GM18909 (cell line): ENCODE data around the gene ABCF3.

Experiments used
- ATAC-seq: cut with Tn5 transposase; IDR thresholded peaks from one replicate; pipeline ENCODE4 v1.9.1; 2021; ENCODE audit warnings: mild to moderate bottlenecking; ENCODE audit not compliant: unreplicated experiment, poor library complexity

The ABCF3 gene

DNA sequence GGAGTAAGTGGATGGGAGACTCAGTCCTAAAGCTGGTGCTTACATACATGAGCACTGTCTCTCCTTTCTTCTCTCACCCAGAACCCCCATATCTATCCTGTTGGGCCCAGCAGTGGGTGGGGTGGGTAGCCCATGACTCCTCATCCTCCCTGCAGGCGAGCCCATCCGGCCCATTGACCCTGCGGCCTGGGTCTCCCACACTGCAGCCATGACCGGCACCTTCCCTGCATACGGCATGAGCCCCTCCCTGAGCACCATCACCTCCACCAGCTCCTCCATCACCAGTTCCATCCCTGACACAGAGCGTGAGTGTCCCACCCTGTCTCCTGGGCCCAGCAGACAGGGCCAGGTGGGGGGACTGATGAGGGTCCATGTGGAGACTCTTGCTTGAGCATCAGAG lies 19.3 kb upstream of the ABCF3 start:
- no peak for ATAC-seq

- ATAC-seq, result no peak
Measured at GRCh38 chr3:184167786-184168185, 18.2 kb upstream of the ABCF3 start.

- ATAC-seq, result no peak
Measured at GRCh38 chr3:184168363-184169120, 17.5 kb upstream of the ABCF3 start.

DNA sequence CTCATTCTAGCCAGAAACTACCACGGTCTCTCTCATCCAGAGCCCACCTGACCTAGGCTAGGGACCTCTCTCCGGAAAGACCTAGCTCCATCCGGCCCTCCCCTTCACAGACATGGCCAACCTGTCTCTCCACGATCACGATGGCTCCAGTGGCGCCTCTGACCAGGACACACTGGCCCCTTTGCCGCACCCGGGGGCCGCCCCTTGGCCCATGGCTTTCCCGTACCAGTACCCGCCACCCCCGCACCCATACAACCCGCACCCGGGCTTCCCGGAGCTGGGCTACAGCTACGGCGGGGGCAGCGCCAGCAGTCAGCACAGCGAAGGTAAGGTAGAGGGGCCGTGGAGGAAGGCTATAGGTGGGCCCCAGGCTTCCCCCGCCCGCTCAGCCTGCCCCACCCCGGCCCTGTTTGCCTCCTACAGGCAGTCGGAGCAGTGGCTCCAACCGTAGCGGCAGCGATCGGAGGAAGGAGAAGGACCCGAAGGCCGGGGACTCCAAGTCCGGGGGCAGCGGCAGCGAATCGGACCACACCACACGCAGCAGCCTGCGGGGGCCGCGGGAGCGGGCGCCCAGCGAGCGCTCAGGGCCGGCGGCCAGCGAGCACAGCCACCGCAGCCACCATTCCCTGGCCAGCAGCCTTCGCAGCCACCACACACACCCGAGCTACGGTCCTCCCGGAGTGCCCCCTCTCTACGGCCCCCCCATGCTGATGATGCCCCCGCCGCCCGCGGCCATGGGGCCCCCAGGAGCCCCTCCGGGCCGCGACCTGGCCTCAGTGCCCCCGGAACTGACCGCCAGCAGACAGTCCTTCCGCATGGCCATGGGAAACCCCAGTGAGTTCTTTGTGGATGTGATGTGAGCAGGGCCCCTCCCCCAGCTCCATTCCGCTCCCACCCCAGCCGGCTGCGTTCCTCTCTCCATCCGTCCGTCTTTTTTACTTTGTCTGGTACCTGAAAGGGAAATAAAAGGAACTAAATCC lies 15.8 kb upstream of the ABCF3 start:
- no peak for ATAC-seq

- no peak for ATAC-seq
Measured at GRCh38 chr3:184171562-184171961, 14.4 kb upstream of the ABCF3 start.

- no peak for ATAC-seq
Measured at GRCh38 chr3:184172681-184173373, 13.2 kb upstream of the ABCF3 start.

DNA sequence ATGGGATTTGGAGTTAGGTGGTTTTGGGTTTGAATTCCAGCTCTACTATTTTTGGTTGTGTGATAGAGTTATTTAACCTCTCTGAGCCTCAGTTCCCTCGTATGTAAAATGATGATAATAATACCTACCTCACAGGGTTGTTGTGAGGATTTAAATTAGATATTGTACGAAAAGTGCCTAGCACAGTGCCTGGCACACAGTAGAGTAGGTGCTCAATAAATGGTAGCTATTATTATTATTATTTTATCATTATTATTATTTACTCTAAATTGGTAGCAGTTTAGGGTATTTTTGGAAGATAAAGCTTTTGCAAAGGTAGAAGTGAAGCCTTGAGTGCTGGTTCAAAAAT lies 12.7 kb upstream of the ABCF3 start:
- no peak for ATAC-seq

GRCh38 chr3:184174284-184174645 lies 11.7 kb upstream of the ABCF3 start:
- peak; percentile 6 for ATAC-seq

GRCh38 chr3:184174646-184175492 lies 11.1 kb upstream of the ABCF3 start, which contains the start of gene AP2M1:
AP2M1 (plus strand) TSS chr3:184174855; CDS start chr3:184176994, 2,139 bp downstream.
- ATAC-seq, result peak; percentile 94

DNA sequence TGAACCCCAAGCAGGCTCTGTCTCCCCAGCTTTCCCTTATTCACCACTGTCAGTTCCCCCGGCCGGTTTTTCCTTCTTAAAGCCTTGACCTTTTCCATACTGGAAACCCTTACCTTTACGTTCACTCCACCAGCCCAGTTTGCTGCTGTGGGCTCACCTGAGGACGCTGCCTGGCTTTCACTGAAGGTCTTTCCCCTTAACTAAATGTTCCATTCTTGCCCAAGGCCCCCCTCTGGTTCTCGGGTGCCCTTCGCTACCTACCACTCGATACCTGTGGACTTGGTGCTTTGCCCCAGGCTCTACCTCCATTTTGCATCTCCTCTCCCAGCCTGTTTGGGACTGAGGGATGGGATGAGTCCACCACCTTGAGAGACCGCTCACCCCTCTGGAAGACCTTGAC lies 10.5 kb upstream of the ABCF3 start:
- ATAC-seq, result no peak

DNA sequence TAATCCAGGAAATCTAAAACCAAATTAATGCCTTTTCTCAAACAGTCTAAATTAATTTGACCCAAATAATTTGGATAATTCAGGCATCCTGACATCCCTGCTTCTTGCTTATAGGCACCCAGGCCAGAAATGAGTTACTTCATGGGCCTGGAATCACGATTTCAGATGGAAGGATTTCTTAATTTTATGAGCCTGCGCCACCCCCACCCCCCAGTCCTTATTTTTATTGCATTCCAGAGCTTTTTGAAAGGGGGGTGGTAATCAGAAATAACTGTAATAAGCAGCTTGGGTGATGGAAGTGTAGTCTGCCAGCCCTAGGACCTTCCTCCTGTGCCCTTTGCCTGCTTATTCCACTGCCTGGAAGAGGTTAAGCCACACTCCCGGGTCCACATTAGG lies 10.0 kb upstream of the ABCF3 start:
- ATAC-seq, result no peak

DNA sequence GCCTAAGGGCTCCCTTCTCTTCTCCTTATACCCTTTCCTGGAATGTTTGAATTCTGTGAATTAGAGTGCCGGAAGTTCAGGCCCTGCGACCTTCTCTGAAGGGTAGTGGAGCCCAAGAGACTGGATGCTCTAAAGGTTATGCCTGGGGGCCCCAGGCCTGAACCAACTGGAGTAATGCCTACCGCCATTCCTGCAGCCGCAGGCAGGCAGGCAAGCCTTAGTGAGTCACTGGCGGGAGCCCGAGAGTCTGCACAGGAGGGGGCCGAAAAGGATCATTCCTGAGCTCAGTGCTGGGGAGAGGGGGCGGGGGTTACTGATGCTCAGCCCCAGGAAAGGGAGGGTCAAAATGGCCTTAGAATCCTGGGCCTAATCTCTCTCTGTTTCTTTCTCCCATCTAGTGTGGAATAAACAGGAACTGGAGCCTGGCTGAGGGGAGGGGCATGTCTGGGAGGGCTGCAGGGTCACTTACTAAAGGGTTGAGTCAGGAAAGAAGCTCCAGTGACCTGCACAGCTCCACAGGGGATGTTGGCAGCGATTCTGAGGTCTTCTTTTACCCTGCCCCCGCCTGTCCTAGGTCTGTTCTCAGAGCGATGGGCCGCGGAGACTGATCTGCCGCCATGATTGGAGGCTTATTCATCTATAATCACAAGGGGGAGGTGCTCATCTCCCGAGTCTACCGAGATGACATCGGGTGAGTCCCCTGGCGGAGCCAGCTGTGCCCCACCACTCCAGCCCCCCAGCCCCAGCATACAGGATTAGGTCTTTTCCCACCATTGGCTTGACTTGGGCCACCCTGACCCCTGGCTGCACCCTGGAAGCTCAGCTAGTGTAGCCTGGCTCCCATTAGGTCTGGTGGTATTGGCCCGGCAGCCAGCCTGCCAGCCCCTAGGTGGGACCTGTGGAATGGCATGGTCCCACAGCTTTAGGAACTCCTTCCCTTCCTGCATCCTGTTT lies 9.3 kb upstream of the ABCF3 start:
- no peak for ATAC-seq

- ATAC-seq, result no peak
Measured at GRCh38 chr3:184177331-184177731, 8.7 kb upstream of the ABCF3 start.

DNA sequence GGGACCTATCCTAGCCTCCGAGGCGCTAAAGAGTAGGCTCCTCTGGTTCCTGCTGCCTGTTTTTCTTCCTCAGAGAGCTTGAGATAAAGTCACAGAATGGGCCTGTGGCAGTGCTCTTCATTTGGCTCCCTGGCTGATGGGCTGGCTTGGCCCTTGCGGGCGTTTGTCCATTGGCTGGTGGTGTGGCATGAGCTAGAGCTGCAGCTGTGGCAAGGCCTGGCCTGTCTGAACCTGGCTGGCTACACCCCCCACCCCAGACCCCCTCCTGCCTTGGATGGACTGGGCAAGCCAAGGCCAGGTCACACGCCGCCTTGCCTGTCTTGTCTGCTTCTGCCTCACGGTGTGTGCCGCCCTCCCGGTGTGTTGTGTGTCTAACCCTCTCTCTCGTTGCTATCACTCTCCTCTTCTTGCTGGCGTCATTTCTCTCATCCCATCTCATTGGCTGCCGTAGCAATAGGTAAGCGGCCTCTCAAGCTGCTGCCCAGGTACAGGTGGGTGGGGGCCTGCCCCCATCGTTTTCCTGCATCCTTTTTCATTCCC lies 8.2 kb upstream of the ABCF3 start:
- no peak for ATAC-seq

GRCh38 chr3:184178521-184179138 lies 7.4 kb upstream of the ABCF3 start:
- ATAC-seq, result no peak

DNA sequence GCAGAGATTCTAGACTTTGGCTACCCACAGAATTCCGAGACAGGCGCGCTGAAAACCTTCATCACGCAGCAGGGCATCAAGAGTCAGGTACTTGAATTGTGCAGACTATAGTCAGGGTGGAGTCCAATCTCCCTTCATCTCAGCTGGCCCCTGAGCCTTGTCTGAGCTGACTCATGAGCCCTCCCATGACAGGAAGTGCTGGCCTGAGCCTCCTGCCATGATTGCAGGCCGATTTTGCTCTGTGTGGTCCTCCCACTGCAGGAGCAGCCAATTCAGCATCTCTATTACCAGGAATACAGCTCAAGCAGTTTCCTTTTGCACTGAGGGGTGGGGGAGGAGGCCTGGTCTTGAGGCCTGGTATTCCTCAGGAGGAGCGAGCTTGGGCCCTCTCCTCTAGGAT lies 5.8 kb upstream of the ABCF3 start:
- ATAC-seq, result no peak

DNA sequence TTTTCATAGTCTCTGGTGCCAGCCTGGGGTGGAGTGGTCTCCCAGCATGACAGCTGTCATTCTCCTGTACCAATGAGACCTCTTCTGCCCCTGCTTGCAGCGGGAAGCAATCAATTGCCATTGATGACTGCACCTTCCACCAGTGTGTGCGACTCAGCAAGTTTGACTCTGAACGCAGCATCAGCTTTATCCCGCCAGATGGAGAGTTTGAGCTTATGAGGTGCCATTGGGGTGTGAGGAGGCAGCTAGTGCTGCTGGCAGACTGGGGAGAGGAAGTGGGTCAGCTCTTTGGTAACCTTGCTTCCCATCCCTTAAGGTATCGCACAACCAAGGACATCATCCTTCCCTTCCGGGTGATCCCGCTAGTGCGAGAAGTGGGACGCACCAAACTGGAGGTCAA lies 4.4 kb upstream of the ABCF3 start:
- no peak for ATAC-seq

DNA sequence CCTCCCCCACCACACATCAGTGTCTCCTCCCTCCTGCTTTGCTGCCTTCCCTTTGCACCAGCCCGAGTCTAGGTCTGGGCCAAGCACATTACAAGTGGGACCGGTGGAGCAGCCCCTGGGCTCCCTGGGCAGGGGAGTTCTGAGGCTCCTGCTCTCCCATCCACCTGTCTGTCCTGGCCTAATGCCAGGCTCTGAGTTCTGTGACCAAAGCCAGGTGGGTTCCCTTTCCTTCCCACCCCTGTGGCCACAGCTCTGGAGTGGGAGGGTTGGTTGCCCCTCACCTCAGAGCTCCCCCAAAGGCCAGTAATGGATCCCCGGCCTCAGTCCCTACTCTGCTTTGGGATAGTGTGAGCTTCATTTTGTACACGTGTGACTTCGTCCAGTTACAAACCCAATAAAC lies 2.3 kb upstream of the ABCF3 start:
- no peak for ATAC-seq
